H1 (cell line): ENCODE data around the gene ATP1A1. TPM values are rescaled to one million over a fixed set of nuclear protein-coding genes. Genes with fewer than 3 reads are reported as not detected.

Experiments used
- CHD7 ChIP-seq: fragments of 300-600 bp; sonication (generic); IDR thresholded peaks from 2 replicates; pipeline ENCODE4 v1.7.1; 2012; ENCODE audit warnings: low read length, moderate library complexity, mild to moderate bottlenecking, inconsistent platforms; ENCODE audit not compliant: insufficient replicate concordance
- polyA plus RNA-seq, 7 experiments: library from polyadenylated mRNA; depleted of rRNA in 3 of 7; stranded (reverse) in 5 of 7; unstranded in 2 of 7; fragments of >200 nt in 5 of 7; fragments of 200-250 nt in 2 of 7; gene quantifications; 1 replicate in 5 of 7; 2 replicates in 1 of 7; 4 replicates in 1 of 7; pipeline versions ENCODE4 v1.2.1 to v1.2.3, GENCODE V29; 2011 to 2013; ENCODE audit warnings: missing spikeins in 2 of 7, mixed read lengths in 2 of 7
- total RNA-seq: library from RNA; stranded (reverse); fragmentation: NEBNext Ultra II Directional; extraction: Animal tissue kit (Norgen Biotek cat#: 25700); gene quantifications from 2 replicates; pipeline ENCODE4 v1.2.1, GENCODE V29; 2021

ATP1A1 gene
- total and polyA plus RNA-seq, 2 of the 8 experiments (the other 6 are each of a cell fraction or from before 2014, with no cell fraction given) = 222 to 325 TPM

GRCh38 chr1:116396769-116397168 is 23.7 kb downstream of the ATP1A1 start (continued):
- no peak for TF ChIP-seq CHD7
